Activated CD4-positive, alpha-beta memory T cell treated with anti-CD3 and anti-CD28 coated beads, Interleukin-2, amount 10 ng/mL, durations not matched to agents 7 days and 5 days (primary cell): ENCODE data around the gene CCDC171. TPM values are rescaled to one million over a fixed set of nuclear protein-coding genes. Genes with fewer than 3 reads are reported as not detected.

Experiments used
- CTCF ChIA-PET: fragments of 350-600 bp; sonication (Branson Sonifier 250); formaldehyde crosslinking; loops from one replicate; lab custom pipeline; 2021; ENCODE audit warnings: antibody characterized with exemption, inconsistent platforms; lab: Charles Lee
- POLR2A ChIA-PET: fragments of 350-600 bp; sonication (Branson Sonifier 250); formaldehyde crosslinking; loops from one replicate; lab custom pipeline; 2021; ENCODE audit warnings: antibody characterized with exemption; lab: Charles Lee
- DNase-seq: peaks from one replicate; pipeline ENCODE4 v3.0.0-alpha.2; 2020
- H3K27ac Mint-ChIP-seq: one replicate; pipeline ENCODE4 v1.8.0; 2021; ENCODE audit warnings: mild to moderate bottlenecking, mixed read lengths
- H3K27me3 Mint-ChIP-seq: one replicate; pipeline ENCODE4 v1.8.0; 2021; ENCODE audit warnings: mixed read lengths
- H3K36me3 Mint-ChIP-seq: one replicate; pipeline ENCODE4 v1.8.0; 2021; ENCODE audit warnings: low read depth, mixed read lengths
- H3K4me1 Mint-ChIP-seq: one replicate; pipeline ENCODE4 v1.8.0; 2021; ENCODE audit warnings: mixed read lengths
- H3K4me3 Mint-ChIP-seq: one replicate; pipeline ENCODE4 v1.8.0; 2021; ENCODE audit warnings: mild to moderate bottlenecking, mixed read lengths
- H3K9me3 Mint-ChIP-seq: one replicate; pipeline ENCODE4 v1.8.0; 2021; ENCODE audit warnings: mixed read lengths
- total RNA-seq, 2 experiments: library from RNA; stranded (reverse); gene quantifications; one replicate each; pipeline ENCODE4 v1.2.3, GENCODE V29; 2021

CCDC171 gene
- total RNA-seq, 2 experiments from 2014 or later = 2.1 to 2.5 TPM

DNA sequence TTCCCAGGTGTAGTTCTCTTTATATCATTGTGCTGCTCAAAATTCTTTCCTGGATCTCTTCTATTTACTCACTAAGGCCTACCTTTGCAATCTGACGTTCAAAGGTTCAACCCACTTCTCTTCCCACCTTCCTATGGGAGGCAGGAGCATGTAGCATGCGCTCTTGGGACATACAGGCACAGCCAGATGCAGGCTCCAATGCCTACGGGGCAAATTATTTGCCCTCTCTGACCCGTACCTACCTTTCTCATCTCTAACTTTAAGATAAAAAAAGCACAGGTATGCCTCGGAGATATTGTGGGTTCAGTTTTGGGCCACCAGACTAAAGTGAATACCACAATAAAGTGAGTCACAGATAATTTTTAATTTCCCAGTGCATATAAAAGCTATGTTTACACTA is 460.5 kb downstream of the CCDC171 start:
- Mint-ChIP-seq H3K27ac (no peak overlapping the region), H3K4me3 (no peak overlapping the region), H3K9me3 (peaks cover 6% of the 10 kb centered on the region), H3K36me3 (no peaks in the 10 kb centered on the region), H3K4me1 (no peaks in the 10 kb centered on the region), H3K27me3 (no peaks in the 10 kb centered on the region)
- DNase-seq = no peak
- CTCF ChIA-PET = no interaction called here
- POLR2A ChIA-PET = no interaction called here

DNA sequence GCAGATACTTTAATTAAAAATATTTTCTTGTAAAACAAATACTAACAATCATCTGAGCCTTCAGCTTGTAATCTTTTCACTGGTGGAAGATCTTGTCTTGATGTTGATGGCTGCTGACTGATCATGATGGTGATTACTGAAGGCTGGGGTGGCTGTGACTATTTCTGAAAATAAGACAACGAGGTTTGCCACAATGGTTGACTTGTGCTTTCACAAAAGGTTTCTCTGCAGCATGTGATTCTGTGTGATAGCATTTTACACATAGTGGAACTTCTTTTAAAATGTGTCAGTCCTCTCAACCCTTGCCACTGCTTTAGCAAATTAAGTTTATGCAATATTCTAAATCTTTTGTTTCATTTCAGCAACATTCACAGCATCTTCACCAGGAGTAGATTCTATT is 461.0 kb downstream of the CCDC171 start:
- Mint-ChIP-seq H3K4me3 (no peak overlapping the region), H3K27ac (no peak overlapping the region), H3K36me3 (no peaks in the 10 kb centered on the region), H3K4me1 (no peaks in the 10 kb centered on the region), H3K27me3 (no peaks in the 10 kb centered on the region), H3K9me3 (peaks cover 6% of the 10 kb centered on the region)
- DNase-seq = no peak
- ChIA-PET POLR2A (no interaction called here), CTCF (no interaction called here)

GRCh38 chr9:16022228-16022627 is 469.4 kb downstream of the CCDC171 start:
- peaks cover 2% of the 10 kb centered on the region for H3K9me3 Mint-ChIP-seq
- H3K4me3 Mint-ChIP-seq = no peak overlapping the region
- ChIA-PET CTCF (no interaction called here), POLR2A (no interaction called here)
- no peaks in the 10 kb centered on the region for H3K36me3 Mint-ChIP-seq
- DNase-seq = no peak
- no peaks in the 10 kb centered on the region for H3K4me1 Mint-ChIP-seq
- no peak overlapping the region for H3K27ac Mint-ChIP-seq
- H3K27me3 Mint-ChIP-seq = no peaks in the 10 kb centered on the region

DNA sequence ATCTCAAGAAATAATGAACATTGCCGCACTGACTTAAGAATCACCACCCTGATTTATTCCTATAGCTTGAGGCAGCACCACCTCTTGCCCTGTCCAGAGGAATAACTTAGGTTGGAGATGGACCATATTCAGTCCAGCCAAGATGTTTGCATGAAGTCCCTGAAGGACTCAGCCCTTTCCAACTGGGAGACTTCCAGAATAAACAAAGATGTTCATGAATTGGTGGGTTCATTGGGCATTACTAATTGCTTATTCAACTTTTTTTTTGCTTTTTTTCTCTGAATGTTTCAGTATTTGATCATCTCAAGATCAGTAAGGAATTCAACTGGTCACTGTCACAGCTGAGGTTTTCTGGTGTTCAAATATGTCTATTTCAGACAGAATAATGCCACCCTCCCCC is 470.6 kb downstream of the CCDC171 start:
- DNase-seq = no peak
- Mint-ChIP-seq H3K27ac (no peak overlapping the region), H3K36me3 (no peaks in the 10 kb centered on the region), H3K4me3 (no peak overlapping the region), H3K9me3 (peaks cover 2% of the 10 kb centered on the region), H3K27me3 (no peaks in the 10 kb centered on the region), H3K4me1 (no peaks in the 10 kb centered on the region)
- ChIA-PET CTCF (interaction anchor here (0.6 kb wide), 1 partner anchor 111 kb away, joined by 3 read pairs; no protein-coding TSS in a partner anchor), POLR2A (no interaction called here)

Other genes with a start within 250 kb of the CCDC171 start
- 10 to 100 TPM; 27.5 to 29.6 TPM for gene TTC39B, start 245.8 kb upstream of the CCDC171 start, total RNA-seq
- gene SNAPC3, start 130.2 kb upstream of the CCDC171 start, total RNA-seq = 10 to 100 TPM; 35.6 to 37.5 TPM
- 100 to 1,000 TPM; 109 to 122 TPM for gene PSIP1, start 42.1 kb upstream of the CCDC171 start, total RNA-seq